HEK293 (cell line): Measurements from ENCODE around the gene C2CD2L.

Experiments used
- CTCF ChIA-PET: fragments of 350-600 bp; formaldehyde crosslinking; extraction: SDS; loops from one replicate; lab custom pipeline; 2021; ENCODE audit warnings: antibody characterized with exemption; lab: Yijun Ruan, JAX
- POLR2A ChIA-PET: fragments of 300-600 bp; formaldehyde crosslinking; extraction: SDS; loops from one replicate; lab custom pipeline; 2020; ENCODE audit warnings: antibody characterized with exemption, inconsistent platforms; lab: Yijun Ruan, JAX
- H3K27ac ChIP-seq: fragments of 200-500 bp; sonication (Bioruptor generic); 2 replicates; pipeline ENCODE4 v1.5.1; 2014; ENCODE audit warnings: low read depth, low read length, control low read depth, inconsistent platforms; ENCODE audit errors: extremely low read depth
- H3K36me3 ChIP-seq, 2 experiments: fragments of 200-500 bp in 1 of 2; sonication (Bioruptor generic) in 1 of 2; 1 replicate in 1 of 2; 2 replicates in 1 of 2; pipeline ENCODE4 v1.5.1; 2014 to 2017; ENCODE audit warnings: inconsistent platforms in 2 of 2, low read length in 2 of 2; ENCODE audit not compliant: control insufficient read depth in 2 of 2, insufficient read depth in 1 of 2
- H3K4me1 ChIP-seq: fragments of 200-500 bp; sonication (Bioruptor generic); 2 replicates; pipeline ENCODE4 v1.5.1; 2014; ENCODE audit warnings: mild to moderate bottlenecking, low read length, inconsistent platforms; ENCODE audit not compliant: control insufficient read depth, insufficient read depth
- H3K4me3 ChIP-seq: 2 replicates; pipeline ENCODE4 v1.5.1; 2011; ENCODE audit warnings: low read depth, mild to moderate bottlenecking, control low read depth, low read length, moderate library complexity
- H3K9me3 ChIP-seq: fragments of 200-500 bp; sonication (Bioruptor generic); 2 replicates; pipeline ENCODE4 v1.5.1; 2014; ENCODE audit warnings: low read depth, low read length, inconsistent platforms; ENCODE audit not compliant: control insufficient read depth, insufficient read depth
- EGR2 ChIP-seq: fragments of 450-650 bp; formaldehyde crosslinking; IDR thresholded peaks from 2 replicates; pipeline ENCODE4 v1.5.1; 2016; ENCODE audit warnings: low read depth, missing biosample characterization, missing genetic modification characterization
- FEZF1 ChIP-seq: fragments of 450-650 bp; formaldehyde crosslinking; IDR thresholded peaks from 2 replicates; pipeline ENCODE4 v1.5.1; 2016; ENCODE audit warnings: missing biosample characterization, missing genetic modification characterization
- GLIS1 ChIP-seq: fragments of 450-650 bp; formaldehyde crosslinking; IDR thresholded peaks from 2 replicates; pipeline ENCODE4 v1.5.1; 2016; ENCODE audit warnings: missing biosample characterization, missing genetic modification characterization
- KLF9 ChIP-seq: fragments of 450-650 bp; formaldehyde crosslinking; IDR thresholded peaks from 2 replicates; pipeline ENCODE4 v1.5.1; 2016; ENCODE audit warnings: missing biosample characterization, missing genetic modification characterization, low read depth
- OSR2 ChIP-seq: fragments of 450-650 bp; formaldehyde crosslinking; IDR thresholded peaks from 2 replicates; pipeline ENCODE4 v1.5.1; 2016; ENCODE audit warnings: missing biosample characterization, missing genetic modification characterization
- REST ChIP-seq: fragments of 450-650 bp; formaldehyde crosslinking; IDR thresholded peaks from 2 replicates; pipeline ENCODE4 v1.5.1; 2016; ENCODE audit warnings: missing biosample characterization, missing genetic modification characterization
- SCRT2 ChIP-seq: fragments of 450-650 bp; formaldehyde crosslinking; IDR thresholded peaks from 2 replicates; pipeline ENCODE4 v1.5.1; 2016; ENCODE audit warnings: missing biosample characterization, missing genetic modification characterization
- ZNF266 ChIP-seq: fragments of 450-650 bp; formaldehyde crosslinking; IDR thresholded peaks from 2 replicates; pipeline ENCODE4 v1.5.1; 2016; ENCODE audit warnings: missing biosample characterization, missing genetic modification characterization, low read depth
- ZNF341 ChIP-seq: fragments of 450-650 bp; formaldehyde crosslinking; IDR thresholded peaks from 2 replicates; pipeline ENCODE4; 2016; ENCODE audit warnings: low read depth, missing biosample characterization, missing genetic modification characterization
- ZNF37A ChIP-seq: fragments of 450-650 bp; IDR thresholded peaks from 2 replicates; pipeline ENCODE4 v1.5.1; 2018; ENCODE audit warnings: missing biosample characterization, missing genetic modification characterization
- ZNF416 ChIP-seq: fragments of 450-650 bp; formaldehyde crosslinking; IDR thresholded peaks from 2 replicates; pipeline ENCODE4 v1.5.1; 2016; ENCODE audit warnings: missing biosample characterization, missing genetic modification characterization
- ZNF473 ChIP-seq: fragments of 450-650 bp; formaldehyde crosslinking; IDR thresholded peaks from 2 replicates; pipeline ENCODE4 v1.5.1; 2017; ENCODE audit warnings: missing biosample characterization, missing genetic modification characterization
- ZNF621 ChIP-seq: fragments of 450-650 bp; formaldehyde crosslinking; IDR thresholded peaks from 2 replicates; pipeline ENCODE4 v1.5.1; 2017; ENCODE audit warnings: missing biosample characterization, missing genetic modification characterization
- ZNF664 ChIP-seq: fragments of 450-650 bp; formaldehyde crosslinking; IDR thresholded peaks from 2 replicates; pipeline ENCODE4 v1.5.1; 2016; ENCODE audit warnings: missing biosample characterization, missing genetic modification characterization
- TF ChIP-seq, protein P1 (sequence below): fragments of 450-650 bp; formaldehyde crosslinking; IDR thresholded peaks from 2 replicates; pipeline ENCODE4 v1.5.1; 2017; ENCODE audit warnings: missing biosample characterization, missing genetic modification characterization
- TF ChIP-seq, protein P2 (sequence below): fragments of 450-650 bp; formaldehyde crosslinking; IDR thresholded peaks from 2 replicates; pipeline ENCODE4 v1.5.1; 2016; ENCODE audit warnings: missing biosample characterization, missing genetic modification characterization, borderline replicate concordance

C2CD2L gene

GRCh38 chr11:119155733-119156492 is 48.8 kb downstream of the C2CD2L start (continued):
- TF ChIP-seq ZNF341 (tag by site-specific recombination), result no peak

DNA sequence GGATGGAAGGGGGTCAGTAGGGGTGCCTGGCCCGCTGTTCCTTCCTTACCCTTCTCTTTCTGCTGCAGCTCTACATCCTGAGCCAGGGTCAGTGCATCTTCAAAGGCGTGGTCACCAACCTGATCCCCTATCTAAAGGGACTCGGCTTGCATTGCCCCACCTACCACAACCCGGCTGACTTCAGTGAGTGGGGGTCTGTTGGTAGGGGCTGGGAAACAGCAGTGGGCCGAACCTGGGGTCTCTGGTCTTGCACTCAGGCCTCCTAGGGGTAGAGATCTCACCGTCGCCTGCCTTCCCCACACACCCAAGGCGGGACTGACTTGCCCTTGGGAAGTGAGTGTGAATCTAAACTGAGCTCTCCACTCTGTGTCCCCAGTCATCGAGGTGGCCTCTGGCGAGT is 49.4 kb downstream of the C2CD2L start:
- Histone ChIP-seq H3K27ac (no peak overlapping the region), H3K4me1 (no peaks in the 10 kb centered on the region), H3K4me3 (no peak overlapping the region)
- POLR2A ChIA-PET, result no interaction called here
- TF ChIP-seq EGR2 (tag by site-specific recombination), result no peak
- no peak for TF ChIP-seq FEZF1 (tag by site-specific recombination)
- TF ChIP-seq ZNF416 (tag by site-specific recombination), result no peak
- no peak for TF ChIP-seq ZNF266 (tag by site-specific recombination)
- no peak for TF ChIP-seq ZNF473
- TF ChIP-seq, protein P1, sequence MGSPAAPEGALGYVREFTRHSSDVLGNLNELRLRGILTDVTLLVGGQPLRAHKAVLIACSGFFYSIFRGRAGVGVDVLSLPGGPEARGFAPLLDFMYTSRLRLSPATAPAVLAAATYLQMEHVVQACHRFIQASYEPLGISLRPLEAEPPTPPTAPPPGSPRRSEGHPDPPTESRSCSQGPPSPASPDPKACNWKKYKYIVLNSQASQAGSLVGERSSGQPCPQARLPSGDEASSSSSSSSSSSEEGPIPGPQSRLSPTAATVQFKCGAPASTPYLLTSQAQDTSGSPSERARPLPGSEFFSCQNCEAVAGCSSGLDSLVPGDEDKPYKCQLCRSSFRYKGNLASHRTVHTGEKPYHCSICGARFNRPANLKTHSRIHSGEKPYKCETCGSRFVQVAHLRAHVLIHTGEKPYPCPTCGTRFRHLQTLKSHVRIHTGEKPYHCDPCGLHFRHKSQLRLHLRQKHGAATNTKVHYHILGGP (tag by site-specific recombination), result no peak
- TF ChIP-seq, all 188 proteins: peak for 0
- H3K9me3 ChIP-seq, result no peaks in the 10 kb centered on the region
- CTCF ChIA-PET, result interaction anchor here (0.6 to 2.0 kb wide), 6 partner anchors 10 to 40 kb away, joined by 3 to 8 read pairs (median 4); no protein-coding TSS in a partner anchor
- peaks cover 0 to 25% of the 10 kb centered on the region in 2 experiments; a peak in 1 of 3 replicates for H3K36me3 ChIP-seq

GRCh38 chr11:119157063-119157462 is 49.9 kb downstream of the C2CD2L start:
- ChIA-PET POLR2A (no interaction called here), CTCF (interaction anchor here (0.6 to 2.0 kb wide), 5 partner anchors 10 to 40 kb away, joined by 3 to 8 read pairs (median 4); no protein-coding TSS in a partner anchor)
- H3K4me1 ChIP-seq, result no peaks in the 10 kb centered on the region
- TF ChIP-seq REST, result peak; percentile 88
- 0 out of 2 replicates have a peak, but pooled peaks have one; percentile 35 for TF ChIP-seq ZNF664 (tag by site-specific recombination)
- TF ChIP-seq ZNF37A, result no peak
- no peak for TF ChIP-seq OSR2 (tag by site-specific recombination)
- TF ChIP-seq SCRT2 (tag by site-specific recombination), result peak; percentile 48; the same call in 1 of the 2 replicates
- TF ChIP-seq, protein P2, sequence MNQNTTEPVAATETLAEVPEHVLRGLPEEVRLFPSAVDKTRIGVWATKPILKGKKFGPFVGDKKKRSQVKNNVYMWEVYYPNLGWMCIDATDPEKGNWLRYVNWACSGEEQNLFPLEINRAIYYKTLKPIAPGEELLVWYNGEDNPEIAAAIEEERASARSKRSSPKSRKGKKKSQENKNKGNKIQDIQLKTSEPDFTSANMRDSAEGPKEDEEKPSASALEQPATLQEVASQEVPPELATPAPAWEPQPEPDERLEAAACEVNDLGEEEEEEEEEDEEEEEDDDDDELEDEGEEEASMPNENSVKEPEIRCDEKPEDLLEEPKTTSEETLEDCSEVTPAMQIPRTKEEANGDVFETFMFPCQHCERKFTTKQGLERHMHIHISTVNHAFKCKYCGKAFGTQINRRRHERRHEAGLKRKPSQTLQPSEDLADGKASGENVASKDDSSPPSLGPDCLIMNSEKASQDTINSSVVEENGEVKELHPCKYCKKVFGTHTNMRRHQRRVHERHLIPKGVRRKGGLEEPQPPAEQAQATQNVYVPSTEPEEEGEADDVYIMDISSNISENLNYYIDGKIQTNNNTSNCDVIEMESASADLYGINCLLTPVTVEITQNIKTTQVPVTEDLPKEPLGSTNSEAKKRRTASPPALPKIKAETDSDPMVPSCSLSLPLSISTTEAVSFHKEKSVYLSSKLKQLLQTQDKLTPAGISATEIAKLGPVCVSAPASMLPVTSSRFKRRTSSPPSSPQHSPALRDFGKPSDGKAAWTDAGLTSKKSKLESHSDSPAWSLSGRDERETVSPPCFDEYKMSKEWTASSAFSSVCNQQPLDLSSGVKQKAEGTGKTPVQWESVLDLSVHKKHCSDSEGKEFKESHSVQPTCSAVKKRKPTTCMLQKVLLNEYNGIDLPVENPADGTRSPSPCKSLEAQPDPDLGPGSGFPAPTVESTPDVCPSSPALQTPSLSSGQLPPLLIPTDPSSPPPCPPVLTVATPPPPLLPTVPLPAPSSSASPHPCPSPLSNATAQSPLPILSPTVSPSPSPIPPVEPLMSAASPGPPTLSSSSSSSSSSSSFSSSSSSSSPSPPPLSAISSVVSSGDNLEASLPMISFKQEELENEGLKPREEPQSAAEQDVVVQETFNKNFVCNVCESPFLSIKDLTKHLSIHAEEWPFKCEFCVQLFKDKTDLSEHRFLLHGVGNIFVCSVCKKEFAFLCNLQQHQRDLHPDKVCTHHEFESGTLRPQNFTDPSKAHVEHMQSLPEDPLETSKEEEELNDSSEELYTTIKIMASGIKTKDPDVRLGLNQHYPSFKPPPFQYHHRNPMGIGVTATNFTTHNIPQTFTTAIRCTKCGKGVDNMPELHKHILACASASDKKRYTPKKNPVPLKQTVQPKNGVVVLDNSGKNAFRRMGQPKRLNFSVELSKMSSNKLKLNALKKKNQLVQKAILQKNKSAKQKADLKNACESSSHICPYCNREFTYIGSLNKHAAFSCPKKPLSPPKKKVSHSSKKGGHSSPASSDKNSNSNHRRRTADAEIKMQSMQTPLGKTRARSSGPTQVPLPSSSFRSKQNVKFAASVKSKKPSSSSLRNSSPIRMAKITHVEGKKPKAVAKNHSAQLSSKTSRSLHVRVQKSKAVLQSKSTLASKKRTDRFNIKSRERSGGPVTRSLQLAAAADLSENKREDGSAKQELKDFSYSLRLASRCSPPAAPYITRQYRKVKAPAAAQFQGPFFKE (tag by site-specific recombination), result no peak
- no peak for TF ChIP-seq KLF9 (tag by site-specific recombination)
- TF ChIP-seq ZNF621, result no peak
- TF ChIP-seq GLIS1 (tag by site-specific recombination), result peak; percentile 59
- H3K27ac ChIP-seq, result no peak overlapping the region
- H3K9me3 ChIP-seq, result no peaks in the 10 kb centered on the region
- no peak overlapping the region for H3K4me3 ChIP-seq
- H3K36me3 ChIP-seq, result peaks cover 0 to 20% of the 10 kb centered on the region in 2 experiments; a peak in 1 of 3 replicates
